Neural progenitor cell (in vitro differentiated cells): Measurements from ENCODE around the gene PTDSS2.

Experiments used
- EZH2 ChIP-seq: fragments of 200-600 bp; sonication (generic); IDR thresholded peaks from 2 replicates; pipeline ENCODE4 v1.6.1; 2017; ENCODE audit warnings: antibody characterized with exemption, mild to moderate bottlenecking, moderate library complexity
- EZH2phosphoT487 ChIP-seq: fragments of 200-600 bp; sonication (generic); IDR thresholded peaks from 2 replicates; pipeline ENCODE4 v1.6.1; 2017; ENCODE audit warnings: antibody characterized with exemption
- TF ChIP-seq, protein P1 (sequence below): fragments of 200-600 bp; sonication (generic); IDR thresholded peaks from 2 replicates; pipeline ENCODE4 v1.5.1; 2017; ENCODE audit warnings: antibody characterized with exemption, mild to moderate bottlenecking

DNA sequence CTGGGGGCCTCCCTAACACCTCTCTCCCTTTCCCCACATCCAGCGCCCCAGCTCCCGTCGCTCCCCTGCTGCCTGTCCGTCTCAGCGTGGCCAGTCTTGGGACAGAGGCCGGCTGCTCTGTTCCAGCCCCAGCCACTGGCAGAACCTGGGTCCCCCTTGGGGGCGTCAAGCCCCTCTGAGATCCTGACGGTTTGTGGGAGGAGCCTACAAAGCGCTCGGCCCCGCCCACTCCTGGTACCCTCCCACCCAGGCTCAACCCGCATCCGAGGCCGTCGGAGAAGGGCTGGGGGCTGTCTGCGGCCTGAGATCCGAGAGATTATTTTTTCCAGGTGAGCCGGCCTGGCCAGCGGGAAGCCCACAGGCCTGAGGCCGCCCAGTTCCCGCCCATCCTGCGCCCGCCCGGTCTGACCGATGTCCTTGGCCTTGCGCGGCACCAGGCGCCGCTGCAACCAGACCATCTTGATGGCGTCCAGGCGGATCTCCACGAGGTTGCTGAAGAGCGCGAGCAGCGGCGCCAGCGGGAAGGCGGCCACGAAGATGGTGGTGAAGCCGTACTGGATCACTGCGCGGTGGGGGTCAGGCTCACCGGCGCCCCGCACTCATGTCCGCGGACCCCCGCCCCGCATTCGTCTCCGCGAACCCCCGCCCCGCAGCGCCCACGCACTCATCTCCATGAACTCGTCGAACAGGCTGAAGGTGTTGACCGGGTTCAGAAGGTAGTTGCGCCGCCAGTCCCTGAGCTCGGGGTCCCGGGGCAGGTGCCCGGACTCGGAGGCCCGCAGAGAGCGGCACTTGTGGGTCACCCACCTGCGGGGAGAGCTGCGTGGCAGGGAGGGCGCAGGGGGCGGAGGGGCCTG is 29.8 kb upstream of the PTDSS2 start:
- TF ChIP-seq, protein P1, sequence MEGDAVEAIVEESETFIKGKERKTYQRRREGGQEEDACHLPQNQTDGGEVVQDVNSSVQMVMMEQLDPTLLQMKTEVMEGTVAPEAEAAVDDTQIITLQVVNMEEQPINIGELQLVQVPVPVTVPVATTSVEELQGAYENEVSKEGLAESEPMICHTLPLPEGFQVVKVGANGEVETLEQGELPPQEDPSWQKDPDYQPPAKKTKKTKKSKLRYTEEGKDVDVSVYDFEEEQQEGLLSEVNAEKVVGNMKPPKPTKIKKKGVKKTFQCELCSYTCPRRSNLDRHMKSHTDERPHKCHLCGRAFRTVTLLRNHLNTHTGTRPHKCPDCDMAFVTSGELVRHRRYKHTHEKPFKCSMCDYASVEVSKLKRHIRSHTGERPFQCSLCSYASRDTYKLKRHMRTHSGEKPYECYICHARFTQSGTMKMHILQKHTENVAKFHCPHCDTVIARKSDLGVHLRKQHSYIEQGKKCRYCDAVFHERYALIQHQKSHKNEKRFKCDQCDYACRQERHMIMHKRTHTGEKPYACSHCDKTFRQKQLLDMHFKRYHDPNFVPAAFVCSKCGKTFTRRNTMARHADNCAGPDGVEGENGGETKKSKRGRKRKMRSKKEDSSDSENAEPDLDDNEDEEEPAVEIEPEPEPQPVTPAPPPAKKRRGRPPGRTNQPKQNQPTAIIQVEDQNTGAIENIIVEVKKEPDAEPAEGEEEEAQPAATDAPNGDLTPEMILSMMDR, result no peak
- TF ChIP-seq EZH2, result no peak
- no peak for TF ChIP-seq EZH2phosphoT487
